Progenitor cell of endocrine pancreas (in vitro differentiated cells): ENCODE measurements around the gene TIPARP. TPM values are rescaled to one million over a fixed set of nuclear protein-coding genes. Genes with fewer than 3 reads are reported as not detected.
"Not testable (repeated sequence)": the region's sequence is repeated elsewhere in the genome, so short reads cannot be mapped to it uniquely, and the experiment has no call there.

Experiments used
- DNase-seq: peaks from one replicate; pipeline ENCODE4 v3.0.0; 2021; ENCODE audit warnings: low spot score; ENCODE audit not compliant: unreplicated experiment
- H3K27ac Mint-ChIP-seq: 2 replicates; pipeline ENCODE4 v1.8.0; 2021; ENCODE audit warnings: mild to moderate bottlenecking, moderate library complexity, mixed read lengths
- H3K27me3 Mint-ChIP-seq: 2 replicates; pipeline ENCODE4 v1.8.0; 2021; ENCODE audit warnings: mixed read lengths
- H3K36me3 Mint-ChIP-seq: 2 replicates; pipeline ENCODE4 v1.8.0; 2022; ENCODE audit warnings: mixed read lengths; ENCODE audit not compliant: insufficient read depth
- H3K4me1 Mint-ChIP-seq: 2 replicates; pipeline ENCODE4 v1.8.0; 2021; ENCODE audit warnings: low read depth, mixed read lengths
- H3K4me3 Mint-ChIP-seq: 2 replicates; pipeline ENCODE4 v1.8.0; 2021; ENCODE audit warnings: low read depth, mild to moderate bottlenecking, moderate library complexity, mixed read lengths
- H3K9me3 Mint-ChIP-seq: 2 replicates; pipeline ENCODE4 v1.8.0; 2021; ENCODE audit warnings: low read depth, mixed read lengths
- total RNA-seq: library from RNA; stranded (reverse); gene quantifications from 2 replicates; pipeline ENCODE4 v1.2.1, GENCODE V29; 2021
- TF ChIP-seq, protein P1 (sequence below): fragments of 200-600 bp; sonication (generic); IDR thresholded peaks from one replicate; pipeline ENCODE4 v1.5.0; 2021; ENCODE audit warnings: antibody characterized with exemption, mild to moderate bottlenecking; ENCODE audit not compliant: unreplicated experiment

Gene TIPARP
- total RNA-seq, 1 donor from 2014 or later, result 38.6 TPM

GRCh38 chr3:156731813-156732212 is 57.4 kb downstream of the TIPARP start:
- Mint-ChIP-seq H3K27ac (no peak overlapping the region), H3K9me3 (peaks cover 3% of the 10 kb centered on the region), H3K36me3 (no peaks in the 10 kb centered on the region), H3K4me1 (peaks cover 56% of the 10 kb centered on the region), H3K4me3 (no peak overlapping the region), H3K27me3 (no peaks in the 10 kb centered on the region)
- DNase-seq, result no peak
- TF ChIP-seq, protein P1, sequence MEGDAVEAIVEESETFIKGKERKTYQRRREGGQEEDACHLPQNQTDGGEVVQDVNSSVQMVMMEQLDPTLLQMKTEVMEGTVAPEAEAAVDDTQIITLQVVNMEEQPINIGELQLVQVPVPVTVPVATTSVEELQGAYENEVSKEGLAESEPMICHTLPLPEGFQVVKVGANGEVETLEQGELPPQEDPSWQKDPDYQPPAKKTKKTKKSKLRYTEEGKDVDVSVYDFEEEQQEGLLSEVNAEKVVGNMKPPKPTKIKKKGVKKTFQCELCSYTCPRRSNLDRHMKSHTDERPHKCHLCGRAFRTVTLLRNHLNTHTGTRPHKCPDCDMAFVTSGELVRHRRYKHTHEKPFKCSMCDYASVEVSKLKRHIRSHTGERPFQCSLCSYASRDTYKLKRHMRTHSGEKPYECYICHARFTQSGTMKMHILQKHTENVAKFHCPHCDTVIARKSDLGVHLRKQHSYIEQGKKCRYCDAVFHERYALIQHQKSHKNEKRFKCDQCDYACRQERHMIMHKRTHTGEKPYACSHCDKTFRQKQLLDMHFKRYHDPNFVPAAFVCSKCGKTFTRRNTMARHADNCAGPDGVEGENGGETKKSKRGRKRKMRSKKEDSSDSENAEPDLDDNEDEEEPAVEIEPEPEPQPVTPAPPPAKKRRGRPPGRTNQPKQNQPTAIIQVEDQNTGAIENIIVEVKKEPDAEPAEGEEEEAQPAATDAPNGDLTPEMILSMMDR, result no peak

DNA sequence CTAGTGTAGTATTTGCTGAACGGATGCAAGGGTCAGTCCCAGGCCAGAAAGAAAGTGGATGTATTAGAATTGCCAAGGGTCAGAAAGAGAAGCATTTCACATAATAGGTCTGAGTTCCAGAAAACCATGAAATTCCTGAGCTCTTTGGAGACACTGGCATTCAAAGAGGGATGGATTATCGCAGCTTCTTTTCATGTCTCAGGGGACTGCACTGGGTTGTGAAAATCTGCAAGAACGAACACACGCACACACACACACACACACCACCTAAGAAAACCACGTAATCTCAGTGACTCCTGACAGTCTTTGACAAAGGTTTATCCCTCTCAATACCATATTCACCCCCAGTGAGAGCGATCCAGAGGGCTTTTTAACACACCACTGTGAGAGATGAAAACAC is 57.9 kb downstream of the TIPARP start:
- TF ChIP-seq, protein P1, result no peak
- H3K27ac Mint-ChIP-seq, result no peak overlapping the region
- no peaks in the 10 kb centered on the region for H3K27me3 Mint-ChIP-seq
- peaks cover 3% of the 10 kb centered on the region for H3K9me3 Mint-ChIP-seq
- no peaks in the 10 kb centered on the region for H3K36me3 Mint-ChIP-seq
- no peak overlapping the region for H3K4me3 Mint-ChIP-seq
- H3K4me1 Mint-ChIP-seq, result peaks cover 53% of the 10 kb centered on the region
- DNase-seq, result no peak

- TF ChIP-seq, protein P1, result no peak
- no peak overlapping the region for H3K27ac Mint-ChIP-seq
- H3K4me1 Mint-ChIP-seq, result peaks cover 48% of the 10 kb centered on the region
These were observed 58.5 kb downstream of the TIPARP start for GRCh38 chr3:156732715-156733421.

DNA sequence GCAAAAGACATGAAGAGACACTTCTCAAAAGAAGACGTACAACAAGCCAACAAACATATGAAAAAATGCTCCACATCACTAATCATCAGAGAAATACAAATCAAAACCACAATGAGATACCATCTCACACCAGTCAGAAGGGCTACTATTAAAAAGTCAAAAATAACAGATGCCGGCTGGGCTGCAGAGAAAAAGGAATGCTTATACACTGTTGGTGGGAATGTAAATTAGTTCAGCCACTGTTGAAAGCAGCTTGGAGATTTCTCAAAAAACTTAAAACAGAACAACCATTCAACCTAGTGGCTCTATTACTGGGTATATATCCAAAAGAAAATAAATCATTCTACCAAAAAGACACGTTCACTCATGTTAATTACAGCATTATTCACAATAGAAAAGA is 60.3 kb downstream of the TIPARP start:
- H3K36me3 Mint-ChIP-seq, H3K9me3 Mint-ChIP-seq, DNase-seq, H3K4me3 Mint-ChIP-seq, H3K27ac Mint-ChIP-seq, H3K27me3 Mint-ChIP-seq: not testable (repeated sequence)
- H3K4me1 Mint-ChIP-seq, result peaks cover 30% of the 10 kb centered on the region

More at GRCh38 chr3:156732715-156733421, 58.5 kb downstream of the TIPARP start:
- H3K4me3 Mint-ChIP-seq, result no peak overlapping the region
- H3K27me3 Mint-ChIP-seq, result no peaks in the 10 kb centered on the region
- no peaks in the 10 kb centered on the region for H3K36me3 Mint-ChIP-seq
- H3K9me3 Mint-ChIP-seq, result peaks cover 3% of the 10 kb centered on the region
- DNase-seq, result no peak

DNA sequence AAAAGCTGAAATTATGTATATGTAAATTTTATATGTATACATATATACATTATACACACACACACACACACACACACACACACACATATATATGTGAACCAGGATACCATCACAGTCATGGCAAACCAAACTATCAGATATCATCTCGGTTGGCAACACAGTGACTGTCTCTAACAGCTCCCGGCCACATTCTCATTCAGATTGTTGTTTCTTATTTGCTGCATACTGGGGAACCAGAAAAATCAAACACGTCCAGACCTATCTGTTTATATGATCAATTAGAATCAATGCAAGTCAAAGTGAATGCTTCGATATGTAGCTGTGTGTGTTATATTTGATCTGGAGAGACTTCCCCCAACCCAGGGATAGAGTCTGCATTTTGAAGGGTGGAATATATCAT is 61.1 kb downstream of the TIPARP start:
- H3K27ac Mint-ChIP-seq, result no peak overlapping the region
- H3K36me3 Mint-ChIP-seq, result no peaks in the 10 kb centered on the region
- H3K27me3 Mint-ChIP-seq, result no peaks in the 10 kb centered on the region
- no peak overlapping the region for H3K4me3 Mint-ChIP-seq
- TF ChIP-seq, protein P1, result no peak
- DNase-seq, result no peak
- H3K9me3 Mint-ChIP-seq, result peaks cover 3% of the 10 kb centered on the region
- peaks cover 23% of the 10 kb centered on the region for H3K4me1 Mint-ChIP-seq

GRCh38 chr3:156737049-156737448 is 62.7 kb downstream of the TIPARP start:
- H3K27ac Mint-ChIP-seq, DNase-seq, H3K9me3 Mint-ChIP-seq: not testable (repeated sequence)

More at GRCh38 chr3:156737049-156737448, 62.7 kb downstream of the TIPARP start:
- H3K4me1 Mint-ChIP-seq, result peaks cover 16% of the 10 kb centered on the region
- not testable (repeated sequence) for H3K36me3 Mint-ChIP-seq, H3K4me3 Mint-ChIP-seq, H3K27me3 Mint-ChIP-seq
